Glutamatergic neuron (in vitro differentiated cells): Measurements from ENCODE around the gene STARD3. TPM values are rescaled to one million over a fixed set of nuclear protein-coding genes. Genes with fewer than 3 reads are reported as not detected.
A peak's percentile ranks its signal among the peaks of the same experiment; 100 is the strongest.

Experiments
- DNase-seq: peaks from one replicate; pipeline ENCODE4 v3.0.0; 2022
- H3K27ac Mint-ChIP-seq: one replicate; pipeline ENCODE4 v1.8.0; 2020; ENCODE audit warnings: mild to moderate bottlenecking, mixed read lengths, inconsistent platforms; ENCODE audit not compliant: unreplicated experiment
- H3K27me3 Mint-ChIP-seq: one replicate; pipeline ENCODE4 v1.8.0; 2020; ENCODE audit warnings: mild to moderate bottlenecking, moderate library complexity, mixed read lengths, inconsistent platforms; ENCODE audit not compliant: unreplicated experiment
- H3K36me3 Mint-ChIP-seq: one replicate; pipeline ENCODE4 v1.8.0; 2020; ENCODE audit warnings: mild to moderate bottlenecking, mixed read lengths, inconsistent platforms; ENCODE audit not compliant: unreplicated experiment
- H3K4me1 Mint-ChIP-seq: one replicate; pipeline ENCODE4 v1.8.0; 2020; ENCODE audit warnings: mild to moderate bottlenecking, low read depth, mixed read lengths, inconsistent platforms; ENCODE audit not compliant: unreplicated experiment
- H3K4me3 Mint-ChIP-seq: one replicate; pipeline ENCODE4 v1.8.0; 2020; ENCODE audit warnings: mild to moderate bottlenecking, mixed read lengths, inconsistent platforms; ENCODE audit not compliant: unreplicated experiment
- H3K9me3 Mint-ChIP-seq: one replicate; pipeline ENCODE4 v1.8.0; 2020; ENCODE audit warnings: mild to moderate bottlenecking, moderate library complexity, mixed read lengths, inconsistent platforms; ENCODE audit not compliant: unreplicated experiment
- CTCF ChIP-seq: fragments of 200-600 bp; sonication (generic); IDR thresholded peaks from one replicate; pipeline ENCODE4 v1.5.0; 2021; ENCODE audit not compliant: partially characterized antibody, unreplicated experiment
- total RNA-seq: library from RNA; stranded (reverse); fragmentation: NEBNext Ultra II Directional; extraction: Animal tissue kit (Norgen Biotek cat#: 25700); gene quantifications from one replicate; pipeline ENCODE4 v1.2.1, GENCODE V29; 2021; ENCODE audit not compliant: unreplicated experiment

Gene STARD3
- total RNA-seq, 1 donor from 2014 or later = 48.0 TPM

- peaks cover 38% of the 10 kb centered on the region for H3K4me1 Mint-ChIP-seq
- TF ChIP-seq CTCF = no peak
- no peaks in the 10 kb centered on the region for H3K36me3 Mint-ChIP-seq
- peaks cover 6% of the 10 kb centered on the region for H3K9me3 Mint-ChIP-seq
- no peak overlapping the region for H3K27ac Mint-ChIP-seq
- H3K27me3 Mint-ChIP-seq = peaks cover 37% of the 10 kb centered on the region
- no peak for DNase-seq
- peak overlapping the region; percentile 73 for H3K4me3 Mint-ChIP-seq
Observed at GRCh38 chr17:39604911-39605491, 31.9 kb upstream of the STARD3 start.

GRCh38 chr17:39605492-39606433 is 31.2 kb upstream of the STARD3 start:
- peaks cover 35% of the 10 kb centered on the region for H3K4me1 Mint-ChIP-seq
- H3K4me3 Mint-ChIP-seq = peak overlapping the region; percentile 77
- H3K27ac Mint-ChIP-seq = no peak overlapping the region
- peaks cover 6% of the 10 kb centered on the region for H3K9me3 Mint-ChIP-seq
- peaks cover 31% of the 10 kb centered on the region for H3K27me3 Mint-ChIP-seq
- H3K36me3 Mint-ChIP-seq = no peaks in the 10 kb centered on the region
- DNase-seq = no peak
- no peak for TF ChIP-seq CTCF

GRCh38 chr17:39606434-39607056 is 30.4 kb upstream of the STARD3 start:
- DNase-seq = peak; percentile 57
- no peak overlapping the region for H3K27ac Mint-ChIP-seq
- peaks cover 6% of the 10 kb centered on the region for H3K9me3 Mint-ChIP-seq
- no peak for TF ChIP-seq CTCF
- H3K36me3 Mint-ChIP-seq = no peaks in the 10 kb centered on the region
- no peak overlapping the region for H3K4me3 Mint-ChIP-seq
- peaks cover 26% of the 10 kb centered on the region for H3K27me3 Mint-ChIP-seq
- H3K4me1 Mint-ChIP-seq = peaks cover 33% of the 10 kb centered on the region

GRCh38 chr17:39607057-39607850 is 29.7 kb upstream of the STARD3 start:
- peaks cover 6% of the 10 kb centered on the region for H3K9me3 Mint-ChIP-seq
- TF ChIP-seq CTCF = no peak
- H3K27ac Mint-ChIP-seq = peak overlapping the region; percentile 28
- H3K36me3 Mint-ChIP-seq = no peaks in the 10 kb centered on the region
- peaks cover 27% of the 10 kb centered on the region for H3K4me1 Mint-ChIP-seq
- H3K27me3 Mint-ChIP-seq = peaks cover 20% of the 10 kb centered on the region
- DNase-seq = peak; percentile 67
- H3K4me3 Mint-ChIP-seq = peak overlapping the region; percentile 88
